Effector CD8-positive, alpha-beta T cell (primary cell): ENCODE data around the gene SLC40A1.

Experiments used
- DNase-seq: peaks from one replicate; lab custom pipeline; 2025; lab: John Stamatoyannopoulos, UW

The SLC40A1 gene

GRCh38 chr2:189512879-189513278, 67.7 kb downstream of the SLC40A1 start:
- no peak for DNase-seq

- no peak for DNase-seq
Observed at GRCh38 chr2:189511960-189512319, 68.6 kb downstream of the SLC40A1 start.

GRCh38 chr2:189511210-189511959, 69.2 kb downstream of the SLC40A1 start:
- DNase-seq: no peak
